MCF 10A (cell line): ENCODE measurements around the gene TSPAN15. TPM values are rescaled to one million over a fixed set of nuclear protein-coding genes. Genes with fewer than 3 reads are reported as not detected.

Experiments
- BruUV-seq: library from RNA; stranded (reverse); fragments of 400-500 nt; replicated peaks from 2 replicates; lab custom pipeline; 2021; lab: Mats Ljungman, UMichigan
- CTCF ChIA-PET: fragments of 300-600 bp; sonication (Branson Sonifier 250); formaldehyde crosslinking; extraction: SDS; loops from one replicate; lab custom pipeline; 2021; ENCODE audit warnings: antibody characterized with exemption, inconsistent platforms; lab: Yijun Ruan, JAX
- POLR2A ChIA-PET: fragments of 300-600, 350-650 bp; sonication (Branson Sonifier 250); formaldehyde crosslinking; extraction: SDS; loops from one replicate; lab custom pipeline; 2020; ENCODE audit warnings: antibody characterized with exemption, inconsistent platforms; lab: Yijun Ruan, JAX
- DNase-seq: peaks from one replicate; pipeline ENCODE4 v3.0.0-alpha.2; 2018; ENCODE audit not compliant: unreplicated experiment
- H3K27ac Mint-ChIP-seq: one replicate; pipeline ENCODE4 v1.8.0; 2022; ENCODE audit warnings: mild to moderate bottlenecking, low read depth, mixed read lengths; ENCODE audit not compliant: unreplicated experiment
- H3K27me3 Mint-ChIP-seq: one replicate; pipeline ENCODE4 v1.8.0; 2022; ENCODE audit warnings: mixed read lengths; ENCODE audit not compliant: insufficient read depth, unreplicated experiment
- H3K36me3 Mint-ChIP-seq: one replicate; pipeline ENCODE4 v1.8.0; 2022; ENCODE audit warnings: mild to moderate bottlenecking, moderate library complexity, mixed read lengths; ENCODE audit not compliant: insufficient read depth, unreplicated experiment
- H3K4me1 Mint-ChIP-seq: one replicate; pipeline ENCODE4 v1.8.0; 2022; ENCODE audit warnings: mixed read lengths; ENCODE audit not compliant: insufficient read depth, unreplicated experiment
- H3K4me3 Mint-ChIP-seq: one replicate; pipeline ENCODE4 v1.8.0; 2022; ENCODE audit warnings: mild to moderate bottlenecking, moderate library complexity, mixed read lengths; ENCODE audit not compliant: unreplicated experiment
- H3K9me3 Mint-ChIP-seq: one replicate; pipeline ENCODE4 v1.8.0; 2022; ENCODE audit warnings: mixed read lengths; ENCODE audit not compliant: unreplicated experiment
- CTCF ChIP-seq: fragments of 200-600 bp; IDR thresholded peaks from one replicate; pipeline ENCODE4 v1.8.0; 2022; ENCODE audit warnings: antibody characterized with exemption, mild to moderate bottlenecking; ENCODE audit not compliant: unreplicated experiment
- intact Hi-C: fragments of 100-400 bp; cut with micrococcal nuclease; formaldehyde crosslinking; loops from 2 replicates; pipeline ENCODE4 v1.14.1; 2022
- total RNA-seq: library from RNA; stranded (reverse); gene quantifications from 2 replicates; pipeline ENCODE4 v1.2.3, GENCODE V29; 2022

TSPAN15 gene
- total RNA-seq, 1 experiment from 2014 or later, result 0.54 TPM

GRCh38 chr10:69552268-69552667 is 101.0 kb downstream of the TSPAN15 start:
- Mint-ChIP-seq H3K9me3 (peaks cover 34% of the 10 kb centered on the region), H3K36me3 (no peaks in the 10 kb centered on the region), H3K4me3 (no peak overlapping the region), H3K27ac (no peak overlapping the region), H3K4me1 (no peaks in the 10 kb centered on the region), H3K27me3 (peaks cover 49% of the 10 kb centered on the region)
- CTCF ChIA-PET, result interaction anchor here (1.6 kb wide), 1 partner anchor 85 kb away, joined by 5 read pairs; no protein-coding TSS in a partner anchor
- intact Hi-C loops, result no loop called here
- POLR2A ChIA-PET, result interaction anchor here (1.4 kb wide), 1 partner anchor 8 kb away, joined by 4 read pairs; no protein-coding TSS in a partner anchor
- no peak for TF ChIP-seq CTCF
- no TSS peak for BruUV-seq
- DNase-seq, result no peak

- Mint-ChIP-seq H3K4me3 (no peak overlapping the region), H3K27ac (no peak overlapping the region), H3K27me3 (peaks cover 39% of the 10 kb centered on the region), H3K36me3 (no peaks in the 10 kb centered on the region), H3K4me1 (no peaks in the 10 kb centered on the region), H3K9me3 (peaks cover 23% of the 10 kb centered on the region)
- intact Hi-C loops, result no loop called here
- ChIA-PET CTCF (no interaction called here), POLR2A (interaction anchor here (0.6 to 1.4 kb wide), 2 partner anchors 9 to 30 kb away, joined by 3 to 4 read pairs; no protein-coding TSS in a partner anchor)
- BruUV-seq, result no TSS peak
- DNase-seq, result no peak
- TF ChIP-seq CTCF, result no peak
Observed at GRCh38 chr10:69553328-69553727, 102.1 kb downstream of the TSPAN15 start.

- CTCF ChIA-PET, result interaction anchor here (1.2 to 1.4 kb wide), 2 partner anchors 48 to 139 kb away, joined by 4 to 6 read pairs; no protein-coding TSS in a partner anchor
- intact Hi-C loops, result no loop called here
- Mint-ChIP-seq H3K36me3 (no peaks in the 10 kb centered on the region), H3K4me1 (no peaks in the 10 kb centered on the region), H3K9me3 (peaks cover 18% of the 10 kb centered on the region), H3K27me3 (peaks cover 39% of the 10 kb centered on the region), H3K27ac (no peak overlapping the region), H3K4me3 (no peak overlapping the region)
- no peak for TF ChIP-seq CTCF
- no TSS peak for BruUV-seq
- no peak for DNase-seq
- POLR2A ChIA-PET, result no interaction called here
Observed at GRCh38 chr10:69554611-69555010, 103.3 kb downstream of the TSPAN15 start.

Other genes starting within 250 kb of the TSPAN15 start
- gene HKDC1, start 231.1 kb upstream of the TSPAN15 start, total RNA-seq, result 0.68 and 1.1 TPM in 2 replicates
- gene HK1, start 173.0 kb upstream of the TSPAN15 start, total RNA-seq, result 126 and 134 TPM in 2 replicates
- not detected in 2 replicates for gene TACR2, start 34.5 kb upstream of the TSPAN15 start, total RNA-seq
- not detected in 2 replicates for gene NEUROG3, start 122.0 kb downstream of the TSPAN15 start, total RNA-seq
- gene FAM241B, start 178.8 kb downstream of the TSPAN15 start, total RNA-seq, result 7.5 and 11.0 TPM in 2 replicates